Measurements from ENCODE around the gene WNT2B.

WNT2B gene

DNA sequence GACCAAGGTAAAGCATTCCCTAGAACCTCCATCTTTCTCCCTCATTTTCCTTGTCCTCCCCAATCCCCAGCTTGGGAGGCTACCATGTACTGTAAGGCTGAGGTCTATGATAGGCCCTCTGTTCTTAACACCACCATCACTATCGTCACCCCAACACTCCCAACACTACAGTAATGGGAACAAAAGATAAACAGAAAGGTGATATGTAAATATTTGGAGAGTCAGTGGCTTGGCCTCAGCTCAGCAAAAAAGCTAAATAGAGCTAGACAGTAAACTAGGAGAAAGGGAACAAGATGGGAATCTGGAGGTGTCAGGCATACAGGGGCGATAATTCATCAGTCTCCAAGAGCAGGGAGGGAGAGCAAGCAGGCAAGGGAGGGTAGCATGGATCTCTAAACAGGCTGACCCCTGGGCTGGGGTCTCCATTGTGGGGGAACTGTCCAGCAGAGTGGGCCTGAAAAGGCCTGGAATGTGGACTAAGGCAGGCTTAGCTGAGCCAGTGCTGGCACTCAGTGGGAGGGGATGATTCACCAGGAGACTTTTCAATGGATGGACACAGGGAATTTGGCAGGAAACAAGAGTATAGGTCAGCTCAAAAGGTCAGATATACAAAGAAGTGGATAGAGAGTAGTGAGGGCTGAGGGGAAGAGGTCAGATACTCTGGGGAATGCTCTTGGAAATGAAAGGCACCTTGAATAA is 6.7 kb downstream of the WNT2B start:
- no peaks in the 10 kb centered on the region for H3K36me3 ChIP-seq (replicated peaks; ENCODE audit: low read depth, low read length)
- no peaks in the 10 kb centered on the region for H3K4me1 ChIP-seq (ENCODE audit: low read length)
- no peak overlapping the region for H3K9ac ChIP-seq (ENCODE audit: low read length)
- no peak overlapping the region for H2AFZ ChIP-seq (ENCODE audit: low read depth, low read length)
- H3K9me3 ChIP-seq (ENCODE audit: insufficient read depth, low read length) = no peaks in the 10 kb centered on the region
- no peaks in the 10 kb centered on the region for H3K27me3 ChIP-seq (ENCODE audit: low read depth, low read length)
- H3K79me2 ChIP-seq (ENCODE audit: low read length) = no peaks in the 10 kb centered on the region
- no peak for TF ChIP-seq EZH2phosphoT487 (IDR thresholded peaks at IDR 0.05; ENCODE audit: low read depth)
- TF ChIP-seq, protein P1, sequence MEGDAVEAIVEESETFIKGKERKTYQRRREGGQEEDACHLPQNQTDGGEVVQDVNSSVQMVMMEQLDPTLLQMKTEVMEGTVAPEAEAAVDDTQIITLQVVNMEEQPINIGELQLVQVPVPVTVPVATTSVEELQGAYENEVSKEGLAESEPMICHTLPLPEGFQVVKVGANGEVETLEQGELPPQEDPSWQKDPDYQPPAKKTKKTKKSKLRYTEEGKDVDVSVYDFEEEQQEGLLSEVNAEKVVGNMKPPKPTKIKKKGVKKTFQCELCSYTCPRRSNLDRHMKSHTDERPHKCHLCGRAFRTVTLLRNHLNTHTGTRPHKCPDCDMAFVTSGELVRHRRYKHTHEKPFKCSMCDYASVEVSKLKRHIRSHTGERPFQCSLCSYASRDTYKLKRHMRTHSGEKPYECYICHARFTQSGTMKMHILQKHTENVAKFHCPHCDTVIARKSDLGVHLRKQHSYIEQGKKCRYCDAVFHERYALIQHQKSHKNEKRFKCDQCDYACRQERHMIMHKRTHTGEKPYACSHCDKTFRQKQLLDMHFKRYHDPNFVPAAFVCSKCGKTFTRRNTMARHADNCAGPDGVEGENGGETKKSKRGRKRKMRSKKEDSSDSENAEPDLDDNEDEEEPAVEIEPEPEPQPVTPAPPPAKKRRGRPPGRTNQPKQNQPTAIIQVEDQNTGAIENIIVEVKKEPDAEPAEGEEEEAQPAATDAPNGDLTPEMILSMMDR (IDR thresholded peaks at IDR 0.05; ENCODE audit: low read depth, low read length) = no peak
- no peaks in the 10 kb centered on the region for H4K20me1 ChIP-seq (ENCODE audit: insufficient read depth, low read length)
- H3K27ac ChIP-seq (ENCODE audit: low read length) = no peak overlapping the region
- H3K4me2 ChIP-seq (ENCODE audit: low read length) = no peak overlapping the region
- H3K4me3 ChIP-seq (ENCODE audit: low read length) = no peak overlapping the region

DNA sequence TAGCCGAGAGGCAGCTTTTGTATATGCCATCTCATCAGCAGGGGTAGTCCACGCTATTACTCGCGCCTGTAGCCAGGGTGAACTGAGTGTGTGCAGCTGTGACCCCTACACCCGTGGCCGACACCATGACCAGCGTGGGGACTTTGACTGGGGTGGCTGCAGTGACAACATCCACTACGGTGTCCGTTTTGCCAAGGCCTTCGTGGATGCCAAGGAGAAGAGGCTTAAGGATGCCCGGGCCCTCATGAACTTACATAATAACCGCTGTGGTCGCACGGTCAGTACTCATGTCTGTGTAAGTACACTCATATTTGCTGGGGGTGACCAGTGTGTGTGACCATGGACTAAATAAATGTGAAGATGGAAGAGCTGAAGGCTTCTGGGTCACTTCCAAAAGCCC is 7.4 kb downstream of the WNT2B start:
- Histone ChIP-seq H3K4me1 (ENCODE audit: low read length) (no peaks in the 10 kb centered on the region), H3K4me3 (ENCODE audit: low read length) (no peak overlapping the region), H3K4me2 (ENCODE audit: low read length) (no peak overlapping the region), H4K20me1 (ENCODE audit: insufficient read depth, low read length) (no peaks in the 10 kb centered on the region), H3K9ac (ENCODE audit: low read length) (no peak overlapping the region), H3K27me3 (ENCODE audit: low read depth, low read length) (no peaks in the 10 kb centered on the region), H3K79me2 (ENCODE audit: low read length) (no peaks in the 10 kb centered on the region), H2AFZ (ENCODE audit: low read depth, low read length) (no peak overlapping the region), H3K27ac (ENCODE audit: low read length) (no peak overlapping the region), H3K36me3 (replicated peaks; ENCODE audit: low read depth, low read length) (no peaks in the 10 kb centered on the region), H3K9me3 (ENCODE audit: insufficient read depth, low read length) (no peaks in the 10 kb centered on the region)
- TF ChIP-seq EZH2phosphoT487 (IDR thresholded peaks at IDR 0.05; ENCODE audit: low read depth) = no peak
- TF ChIP-seq, protein P1 (IDR thresholded peaks at IDR 0.05; ENCODE audit: low read depth, low read length) = no peak

DNA sequence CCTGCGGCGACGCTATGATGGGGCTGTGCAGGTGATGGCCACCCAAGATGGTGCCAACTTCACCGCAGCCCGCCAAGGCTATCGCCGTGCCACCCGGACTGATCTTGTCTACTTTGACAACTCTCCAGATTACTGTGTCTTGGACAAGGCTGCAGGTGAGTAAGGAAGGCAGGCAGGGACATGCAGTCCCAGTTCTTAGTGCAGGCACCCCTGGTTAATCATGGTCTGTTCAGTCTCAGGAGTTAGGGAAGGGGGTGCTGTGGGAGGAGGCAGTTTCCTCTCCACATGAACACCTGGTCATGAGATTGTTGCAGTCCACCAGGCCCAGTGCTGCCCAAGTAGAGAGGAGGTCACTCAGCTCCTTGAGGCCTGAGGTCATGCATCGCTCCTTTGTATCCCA is 8.5 kb downstream of the WNT2B start:
- H3K9ac ChIP-seq (ENCODE audit: low read length) = no peak overlapping the region

DNA sequence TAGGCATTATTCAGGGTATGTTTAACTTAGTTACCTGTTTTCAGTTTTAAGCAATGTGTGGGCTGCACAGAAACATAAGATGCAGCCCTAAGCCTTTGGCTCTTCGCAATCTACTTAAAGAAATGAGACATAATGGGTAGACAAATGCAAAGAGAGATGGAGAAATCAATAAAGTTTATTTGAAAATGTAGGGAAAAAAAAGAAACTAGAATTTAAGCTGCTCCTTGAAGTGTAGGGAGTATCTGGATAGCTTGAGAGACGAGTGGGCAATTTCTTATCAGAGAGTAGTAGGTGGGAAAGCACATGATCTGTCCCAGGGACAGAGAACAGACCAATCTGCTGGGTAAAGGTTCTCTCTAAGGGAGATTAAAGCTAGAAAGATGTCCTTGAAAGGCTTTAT is 8.9 kb downstream of the WNT2B start:
- H3K36me3 ChIP-seq (replicated peaks; ENCODE audit: low read depth, low read length) = no peaks in the 10 kb centered on the region
- H3K4me1 ChIP-seq (ENCODE audit: low read length) = no peaks in the 10 kb centered on the region
- TF ChIP-seq EZH2phosphoT487 (IDR thresholded peaks at IDR 0.05; ENCODE audit: low read depth) = no peak
- TF ChIP-seq, protein P1 (IDR thresholded peaks at IDR 0.05; ENCODE audit: low read depth, low read length) = no peak
- no peak overlapping the region for H3K4me2 ChIP-seq (ENCODE audit: low read length)
- H2AFZ ChIP-seq (ENCODE audit: low read depth, low read length) = no peak overlapping the region
- no peaks in the 10 kb centered on the region for H3K9me3 ChIP-seq (ENCODE audit: insufficient read depth, low read length)
- H4K20me1 ChIP-seq (ENCODE audit: insufficient read depth, low read length) = no peaks in the 10 kb centered on the region
- no peak overlapping the region for H3K4me3 ChIP-seq (ENCODE audit: low read length)
- H3K9ac ChIP-seq (ENCODE audit: low read length) = no peak overlapping the region
- H3K79me2 ChIP-seq (ENCODE audit: low read length) = no peaks in the 10 kb centered on the region
- H3K27ac ChIP-seq (ENCODE audit: low read length) = no peak overlapping the region
- no peaks in the 10 kb centered on the region for H3K27me3 ChIP-seq (ENCODE audit: low read depth, low read length)

More for the DNA sequence above, 8.5 kb downstream of the WNT2B start:
- Histone ChIP-seq H3K4me3 (ENCODE audit: low read length) (no peak overlapping the region), H4K20me1 (ENCODE audit: insufficient read depth, low read length) (no peaks in the 10 kb centered on the region), H3K27me3 (ENCODE audit: low read depth, low read length) (no peaks in the 10 kb centered on the region), H3K36me3 (replicated peaks; ENCODE audit: low read depth, low read length) (no peaks in the 10 kb centered on the region), H3K9me3 (ENCODE audit: insufficient read depth, low read length) (no peaks in the 10 kb centered on the region), H3K4me2 (ENCODE audit: low read length) (no peak overlapping the region), H3K4me1 (ENCODE audit: low read length) (no peaks in the 10 kb centered on the region), H3K27ac (ENCODE audit: low read length) (no peak overlapping the region), H2AFZ (ENCODE audit: low read depth, low read length) (no peak overlapping the region), H3K79me2 (ENCODE audit: low read length) (no peaks in the 10 kb centered on the region)
- TF ChIP-seq EZH2phosphoT487 (IDR thresholded peaks at IDR 0.05; ENCODE audit: low read depth) = no peak
- TF ChIP-seq, protein P1 (IDR thresholded peaks at IDR 0.05; ENCODE audit: low read depth, low read length) = no peak

Measured in OCI-LY3 (cell line).